Posterior cingulate gyrus (tissue), 11 donors: ENCODE measurements around the gene SRRM2.
A peak's percentile ranks its signal among the peaks of the same experiment; 100 is the strongest.

Source experiments
- DNase-seq, 10 donors: peaks; one replicate each; pipeline versions ENCODE4 v3.0.0 to v3.0.0-alpha.2; 2020 to 2021; ENCODE audit warnings: mixed read lengths in 3 of 10
- intact Hi-C: fragments of 100-400 bp; cut with DNase I; formaldehyde crosslinking; loops from one replicate; pipeline ENCODE4 v1.15.1; 2023

Gene SRRM2

DNA sequence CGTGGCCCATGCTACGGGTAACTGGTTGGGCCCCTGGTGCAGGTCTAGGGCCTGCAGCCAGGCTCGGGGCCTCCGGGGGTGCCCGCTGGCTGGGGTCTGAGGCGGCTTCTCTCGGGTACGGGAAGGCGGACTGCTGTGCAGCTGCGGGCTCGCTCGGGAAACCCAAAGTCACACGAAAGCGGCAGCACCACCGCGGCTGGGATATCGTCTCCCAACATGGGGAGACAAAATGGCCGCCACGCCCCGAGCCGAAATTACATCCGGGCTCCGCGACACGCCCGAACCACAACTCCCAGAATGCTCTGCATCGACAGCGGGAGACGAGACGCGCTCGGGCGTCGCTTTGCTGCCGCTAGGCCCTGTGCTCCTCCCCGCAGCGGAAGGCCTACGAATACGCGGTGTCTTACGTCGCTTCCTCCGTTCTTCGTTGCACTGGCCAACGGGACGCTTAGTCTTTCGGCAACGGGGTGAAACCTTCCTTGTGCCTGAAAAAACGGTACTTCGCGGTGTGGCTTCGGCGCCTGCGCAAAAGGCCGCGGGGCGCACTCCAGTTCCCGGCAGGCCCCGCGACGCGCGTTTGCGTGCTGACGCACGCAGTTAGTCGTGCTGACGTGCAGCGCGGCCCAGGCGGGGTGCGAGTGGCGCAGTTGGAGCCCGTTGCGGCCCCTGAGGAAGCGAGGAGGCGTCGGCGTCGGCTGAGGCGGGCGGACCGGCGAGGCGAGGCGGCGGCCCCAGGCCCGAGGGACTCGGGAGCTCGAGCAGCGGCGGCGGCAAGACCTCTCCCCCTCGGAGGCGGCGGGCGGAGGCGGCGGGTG, at the start of gene SRRM2:
Gene SRRM2 (plus strand): TSS at position 604 of the 815 bp plus-strand sequence. CDS start 3,727 bp downstream, outside the sequence.
- intact Hi-C loops = loop anchor here (1.0 to 5.0 kb wide), 2 partner anchors 25 to 60 kb away; partner anchors contain the start of gene ELOB
- peak; percentile 84 to 98 (median 92) for DNase-seq

DNA sequence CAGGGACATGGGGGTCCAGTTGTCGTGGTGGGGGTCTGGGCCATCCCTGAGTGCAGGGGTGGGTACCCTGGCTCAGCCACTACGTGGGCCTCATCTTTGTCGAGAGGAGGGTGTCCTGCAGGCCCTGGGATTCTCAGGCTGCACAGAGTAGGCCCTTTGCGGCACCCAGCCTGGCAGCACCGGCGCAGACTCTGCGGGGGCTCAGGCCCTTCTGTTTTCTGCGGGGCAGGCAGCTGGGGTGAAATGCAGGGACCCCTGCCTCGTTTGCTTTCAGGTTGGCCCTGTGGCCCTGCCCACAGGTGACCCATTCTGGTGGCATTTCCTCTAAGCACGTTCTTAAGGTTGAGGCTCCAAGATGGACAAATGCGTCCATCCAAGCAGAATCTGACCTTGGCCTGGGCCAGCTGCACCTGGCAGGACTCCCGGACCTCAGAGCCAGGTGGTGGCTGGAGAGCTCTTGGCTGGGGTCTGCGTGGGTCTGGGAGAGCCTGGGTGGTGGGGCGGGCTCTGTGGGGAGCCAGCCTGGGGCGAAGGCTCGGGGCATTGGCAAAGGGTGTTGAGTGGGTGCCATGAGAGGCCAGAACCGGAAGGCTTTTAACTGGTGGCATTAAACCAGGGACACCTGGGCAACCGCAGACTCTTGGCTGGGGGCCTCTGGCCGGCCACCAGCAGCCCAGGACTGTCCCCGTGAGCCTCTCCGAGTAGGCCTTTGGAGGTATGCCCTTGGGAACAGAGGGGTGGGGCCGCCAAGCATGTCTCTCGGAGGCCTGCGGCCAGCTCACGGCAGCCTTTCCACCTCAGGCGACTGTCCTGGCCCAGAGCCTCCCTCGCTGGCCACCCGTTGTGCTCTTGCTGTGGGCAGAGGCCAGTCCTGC, 49.3 kb upstream of the SRRM2 start:
- DNase-seq = peak in 4 of 10 donors; percentile 30 to 86 (median 78)
- intact Hi-C loops = no loop called here

DNA sequence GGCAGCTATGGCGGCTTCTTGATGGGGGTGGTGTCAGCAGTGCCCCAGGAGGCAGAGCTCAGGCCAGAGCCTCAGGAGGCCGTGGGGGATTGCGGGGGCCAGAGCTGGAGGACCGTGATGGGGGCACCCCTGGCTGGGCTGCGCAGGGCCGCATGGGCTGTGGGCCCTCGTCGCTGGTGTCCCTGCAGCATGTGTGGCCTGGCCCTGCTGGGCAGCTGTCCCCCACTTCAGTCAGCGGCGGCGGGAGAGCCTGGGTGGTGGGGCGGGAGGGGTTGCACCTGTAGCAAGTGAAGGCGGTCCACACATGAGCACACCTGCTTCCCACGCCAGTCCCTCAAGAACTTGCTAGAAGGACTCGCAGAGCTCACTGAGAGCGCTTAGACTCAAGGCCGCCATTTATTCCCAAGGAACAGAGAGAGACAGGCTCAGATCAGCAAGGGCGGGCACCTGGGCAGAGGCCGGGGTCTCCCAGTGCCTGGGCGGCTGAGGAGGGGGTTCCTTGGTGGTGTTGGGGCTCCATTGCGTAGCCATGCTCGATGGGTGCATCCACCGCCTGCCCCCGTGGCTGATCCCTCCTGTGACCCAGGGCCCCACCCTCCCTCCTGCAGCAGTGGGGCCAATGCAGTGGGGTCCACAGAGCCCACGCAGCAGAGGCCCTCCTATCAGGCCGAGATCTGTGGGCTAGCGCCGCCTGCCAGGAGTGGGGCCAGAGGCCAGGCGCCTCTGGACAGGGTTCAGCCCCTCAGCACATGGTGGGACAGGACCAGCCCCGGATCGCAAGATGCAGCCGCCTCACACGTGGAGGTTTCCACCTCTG, 48.1 kb upstream of the SRRM2 start:
- DNase-seq = peak in 1 of 10 donors; percentile 76
- intact Hi-C loops = no loop called here

DNA sequence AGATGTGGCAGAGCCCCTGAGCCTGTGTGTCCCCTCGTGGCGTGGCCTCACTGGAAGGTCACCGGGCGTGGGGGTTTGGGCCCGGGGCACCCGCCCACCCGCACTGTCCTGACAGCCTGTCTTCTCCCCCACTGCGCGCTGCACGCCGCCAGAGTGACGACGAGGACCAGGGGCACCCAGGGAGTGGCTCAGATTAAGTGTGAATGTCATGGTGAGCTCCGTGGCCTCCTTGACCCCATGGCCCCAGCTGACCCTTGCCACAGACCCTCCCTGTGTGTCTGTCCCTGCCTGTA, 47.5 kb upstream of the SRRM2 start:
- intact Hi-C loops = no loop called here
- peak in 1 of 10 donors; percentile 82 for DNase-seq

DNA sequence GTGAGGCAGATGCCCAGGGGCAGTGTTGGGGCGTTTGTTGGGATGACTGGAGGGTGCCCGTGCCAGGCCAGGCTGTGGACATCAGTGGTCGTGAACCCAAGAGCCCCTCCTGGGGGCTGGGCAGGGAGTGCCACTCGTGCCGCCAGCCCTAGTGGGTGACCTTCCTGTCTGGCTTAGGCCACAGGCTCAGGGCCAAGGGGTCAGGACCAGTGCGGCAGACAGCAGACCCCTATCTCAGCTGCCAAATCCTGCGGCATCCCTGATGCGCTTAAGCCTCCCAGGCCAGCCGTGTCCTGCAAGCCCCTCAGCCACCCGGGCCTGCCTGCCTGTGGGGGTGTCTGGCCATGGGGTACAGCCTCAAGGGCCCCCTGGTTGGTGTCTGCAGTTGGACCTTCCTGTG, 47.1 kb upstream of the SRRM2 start:
- DNase-seq = peak in 1 of 10 donors; percentile 77
- intact Hi-C loops = no loop called here

DNA sequence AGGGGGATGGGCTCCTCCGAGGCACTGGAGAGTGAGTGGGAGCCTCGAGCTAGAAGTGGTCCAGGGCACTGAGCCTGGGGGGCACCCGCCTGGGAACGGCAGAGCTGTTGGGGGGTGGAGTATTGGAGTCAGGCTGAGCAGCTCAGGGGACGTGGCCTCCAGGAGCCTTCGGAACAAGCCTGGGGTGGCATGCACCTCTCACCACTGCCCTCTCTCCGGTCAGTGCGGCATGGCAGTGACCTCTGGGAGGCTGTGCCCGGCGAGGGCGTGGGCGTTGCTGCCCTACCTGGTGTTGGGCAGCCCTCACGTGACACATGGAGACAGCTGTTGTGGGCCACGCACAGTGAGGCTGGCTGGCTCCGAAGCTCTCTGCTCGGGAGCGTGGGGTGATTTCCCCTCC, 46.4 kb upstream of the SRRM2 start:
- peak in 1 of 10 donors; percentile 80 for DNase-seq
- intact Hi-C loops = no loop called here

DNA sequence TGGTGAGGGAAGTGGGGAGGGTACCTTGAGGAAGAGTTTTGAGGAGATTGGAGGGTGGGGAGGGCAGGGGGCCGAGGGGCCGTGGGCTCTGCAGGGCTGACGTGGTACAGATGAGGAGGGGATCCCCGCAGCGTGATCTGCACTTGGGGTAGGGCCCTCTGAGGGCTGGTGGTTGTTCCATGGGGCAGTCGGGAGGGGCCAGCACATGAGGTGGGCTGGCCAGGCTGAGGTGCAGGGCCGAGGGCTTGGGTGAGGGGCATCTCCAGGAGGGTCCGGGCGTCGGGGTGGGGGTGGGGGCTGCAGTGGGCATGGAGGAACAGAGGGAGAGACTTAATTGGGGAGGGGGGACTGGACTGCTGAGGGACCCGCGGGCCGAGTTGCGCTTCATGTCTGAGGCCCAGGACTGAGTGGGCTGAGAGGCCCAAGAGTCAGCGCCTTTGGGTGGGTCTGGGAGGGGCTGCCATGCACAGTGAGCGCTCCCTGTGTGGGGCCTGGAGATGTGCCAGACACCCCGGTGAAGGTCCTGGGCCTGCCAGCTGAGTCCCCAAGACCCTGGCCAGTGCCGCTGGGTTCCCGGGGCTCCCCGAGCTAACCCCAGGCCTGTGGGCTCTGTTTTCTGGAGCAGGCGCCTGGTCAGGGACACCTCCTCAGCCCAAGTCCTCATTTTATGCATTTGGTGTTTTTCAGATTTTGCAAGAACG, 45.7 kb upstream of the SRRM2 start:
- intact Hi-C loops = no loop called here
- DNase-seq = peak in 1 of 10 donors; percentile 86

DNA sequence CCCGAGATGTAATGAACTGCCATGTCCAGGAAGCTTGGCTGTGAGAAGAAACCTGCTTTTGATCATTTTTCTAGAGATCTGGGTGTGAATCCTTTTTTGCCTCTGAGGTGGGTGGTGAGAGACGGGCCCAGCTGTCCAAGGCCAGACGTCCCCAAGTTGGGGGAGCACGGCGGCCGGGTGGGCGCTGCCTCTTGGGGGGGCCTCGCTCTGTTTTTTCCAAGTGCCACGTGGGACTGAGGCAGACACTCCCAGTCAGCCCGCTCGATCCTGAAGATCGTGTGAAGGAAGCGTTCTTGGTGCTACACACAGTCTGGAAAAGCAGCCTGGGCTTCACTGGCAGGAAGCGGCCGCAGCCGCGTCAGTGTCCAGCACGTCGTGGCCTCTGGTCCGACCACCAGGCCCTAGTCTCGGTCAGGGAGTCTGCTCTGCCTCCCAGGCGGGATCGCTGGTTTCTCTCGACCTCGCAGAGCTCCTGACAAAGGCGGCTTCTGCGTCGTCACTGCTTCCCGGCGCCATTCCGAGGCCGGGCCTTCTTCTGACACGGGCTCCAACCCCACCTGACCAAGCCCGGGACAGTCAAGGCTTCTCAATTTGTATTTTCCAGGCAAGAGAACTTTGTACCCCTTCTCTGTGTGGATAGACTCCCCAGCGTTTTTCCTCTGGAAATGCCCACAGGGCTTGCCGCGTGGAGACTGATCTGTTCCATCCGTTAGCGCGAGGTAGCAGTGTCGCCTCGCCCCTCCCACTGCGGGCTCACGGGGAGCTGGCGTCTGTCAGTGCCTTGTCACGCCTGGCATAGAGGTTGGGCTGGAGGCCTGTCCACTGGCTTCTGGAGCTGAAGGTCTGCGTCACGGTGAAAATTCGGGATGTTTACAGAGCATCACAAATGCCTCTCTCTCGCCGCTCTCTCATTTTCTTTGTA, 44.8 kb upstream of the SRRM2 start:
- DNase-seq = peak in 3 of 10 donors; percentile 28 to 88 (median 85)
- intact Hi-C loops = no loop called here

DNA sequence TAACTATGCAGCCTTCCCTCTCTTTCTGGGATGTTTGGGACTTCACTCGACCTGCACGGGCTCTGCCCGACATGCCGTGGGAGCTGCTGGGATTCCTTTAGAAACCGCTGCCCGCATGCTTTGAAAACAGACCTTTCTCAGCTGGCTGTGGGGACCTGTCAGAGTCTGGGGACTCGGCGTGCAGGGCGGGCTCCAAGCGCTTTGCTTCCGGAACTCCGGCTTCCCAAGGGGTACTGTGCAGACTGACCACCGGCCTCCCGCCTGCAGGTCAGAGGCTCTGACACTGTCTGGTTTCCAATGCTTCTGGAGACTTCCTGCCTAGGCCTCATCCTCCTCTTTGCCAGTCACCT, 44.2 kb upstream of the SRRM2 start:
- DNase-seq = no peak
- intact Hi-C loops = no loop called here

DNA sequence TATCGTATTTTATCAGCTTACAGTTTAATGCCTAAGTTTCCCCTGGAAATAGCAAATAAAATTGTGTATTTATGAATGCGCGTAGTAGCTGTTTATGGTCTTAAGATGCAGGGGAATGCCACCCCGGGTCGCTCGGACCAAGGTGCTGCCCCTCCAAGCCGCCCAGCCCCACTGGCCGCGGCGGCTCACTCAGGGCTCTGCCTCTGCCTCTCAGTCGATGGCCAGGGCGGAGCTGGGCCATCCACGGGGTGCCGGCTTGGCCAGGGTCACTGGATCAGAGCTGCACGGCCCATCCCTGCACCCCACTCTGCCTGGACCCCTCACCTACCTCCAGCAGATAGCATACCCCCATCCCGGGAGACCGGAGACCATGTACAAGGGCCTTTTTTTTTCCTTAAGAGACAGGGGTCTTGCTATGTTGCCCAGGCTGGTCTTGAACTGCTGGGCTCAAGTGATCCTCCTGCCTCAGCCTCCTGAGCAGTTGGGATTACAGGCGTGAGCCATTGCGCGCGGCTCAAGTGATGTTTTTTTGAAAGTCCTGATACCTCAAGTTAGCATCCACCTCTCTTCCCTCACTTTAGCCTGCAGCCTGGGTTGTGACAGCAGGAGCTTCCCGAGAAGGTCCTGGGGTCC, 43.4 kb upstream of the SRRM2 start:
- intact Hi-C loops = no loop called here
- peak in 1 of 10 donors; percentile 72 for DNase-seq

DNA sequence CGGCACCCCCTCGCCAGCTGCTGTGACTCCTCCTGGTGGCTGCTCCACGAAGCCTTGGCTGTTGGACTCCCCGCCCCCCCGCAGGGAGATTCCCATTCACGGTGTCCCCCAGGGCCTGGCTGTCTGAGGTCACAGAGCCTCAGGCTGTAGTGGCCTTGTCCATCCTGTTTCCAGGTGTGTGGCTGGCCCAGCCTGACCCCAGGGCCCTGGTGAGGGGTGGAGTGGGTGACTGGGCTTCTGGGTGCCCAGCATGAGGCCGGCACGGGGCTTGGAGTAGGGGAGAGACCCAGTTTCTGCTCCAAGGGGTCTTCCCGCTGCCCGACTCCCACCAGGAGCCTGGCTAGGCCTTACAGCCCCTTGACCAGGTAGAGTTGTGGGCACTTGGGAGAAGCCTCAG, 42.9 kb upstream of the SRRM2 start:
- peak in 1 of 10 donors; percentile 61 for DNase-seq
- intact Hi-C loops = no loop called here

DNA sequence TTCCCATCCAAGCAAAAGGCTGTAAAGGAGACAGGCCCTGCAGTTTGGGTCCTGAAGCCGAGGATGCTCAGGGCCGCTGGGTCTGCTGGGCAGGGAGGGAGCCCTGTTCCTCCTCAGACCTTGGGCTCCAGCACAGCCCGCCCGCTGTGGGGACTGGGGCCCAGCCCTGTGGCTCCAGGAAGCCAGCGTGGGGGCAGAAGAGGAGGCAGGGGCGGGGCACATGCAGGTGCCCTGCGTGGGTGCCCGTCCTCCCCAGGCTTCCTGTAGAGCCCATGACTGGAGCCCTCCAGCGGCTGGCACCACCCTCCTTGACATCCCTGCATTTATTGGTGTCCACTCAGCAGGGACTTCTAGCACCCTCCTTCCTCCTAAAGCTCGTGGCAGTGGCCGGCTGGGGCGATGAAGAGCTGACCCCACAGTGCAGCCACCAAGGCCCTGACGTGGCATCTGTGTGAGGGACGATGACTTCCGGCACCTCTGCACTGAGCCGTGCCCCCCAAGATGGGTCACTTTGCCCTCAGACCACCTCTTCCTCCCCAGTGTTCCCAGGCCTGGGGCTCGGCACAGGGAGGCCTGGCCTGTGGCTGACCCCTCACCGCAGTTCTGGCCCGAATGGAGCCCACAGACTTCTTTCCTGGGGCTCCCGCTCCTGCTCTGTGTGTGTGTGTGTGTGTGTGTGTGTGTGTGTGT, 42.3 kb upstream of the SRRM2 start:
- intact Hi-C loops = no loop called here
- peak in 1 of 10 donors; percentile 83 for DNase-seq

DNA sequence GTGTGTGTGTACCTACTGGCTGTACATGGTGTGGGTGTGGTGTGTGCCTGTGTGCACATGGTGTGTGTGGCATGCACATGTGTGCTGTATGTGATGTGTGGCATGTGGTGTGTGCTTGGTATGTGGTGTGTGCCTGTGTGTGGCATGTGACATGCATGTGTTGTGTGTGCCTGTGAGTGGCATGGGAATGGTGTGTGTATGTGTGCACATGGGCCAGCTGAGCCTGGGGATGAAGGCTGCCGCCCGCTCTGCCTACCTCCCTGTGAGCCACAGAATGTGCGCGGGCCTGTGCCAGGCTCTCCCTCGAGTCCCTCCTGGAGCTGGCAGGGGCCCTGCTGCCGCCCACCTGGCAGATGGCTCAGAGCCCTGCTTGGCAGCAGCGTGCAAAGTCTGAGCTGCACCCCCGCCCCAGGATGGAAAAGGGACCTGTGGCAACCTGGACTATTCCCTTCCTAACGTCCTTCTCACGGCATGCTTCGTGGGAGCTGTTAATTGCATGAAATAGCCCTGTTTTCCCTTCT, 41.7 kb upstream of the SRRM2 start:
- intact Hi-C loops = no loop called here
- peak; percentile 27 to 97 (median 81) for DNase-seq

DNA sequence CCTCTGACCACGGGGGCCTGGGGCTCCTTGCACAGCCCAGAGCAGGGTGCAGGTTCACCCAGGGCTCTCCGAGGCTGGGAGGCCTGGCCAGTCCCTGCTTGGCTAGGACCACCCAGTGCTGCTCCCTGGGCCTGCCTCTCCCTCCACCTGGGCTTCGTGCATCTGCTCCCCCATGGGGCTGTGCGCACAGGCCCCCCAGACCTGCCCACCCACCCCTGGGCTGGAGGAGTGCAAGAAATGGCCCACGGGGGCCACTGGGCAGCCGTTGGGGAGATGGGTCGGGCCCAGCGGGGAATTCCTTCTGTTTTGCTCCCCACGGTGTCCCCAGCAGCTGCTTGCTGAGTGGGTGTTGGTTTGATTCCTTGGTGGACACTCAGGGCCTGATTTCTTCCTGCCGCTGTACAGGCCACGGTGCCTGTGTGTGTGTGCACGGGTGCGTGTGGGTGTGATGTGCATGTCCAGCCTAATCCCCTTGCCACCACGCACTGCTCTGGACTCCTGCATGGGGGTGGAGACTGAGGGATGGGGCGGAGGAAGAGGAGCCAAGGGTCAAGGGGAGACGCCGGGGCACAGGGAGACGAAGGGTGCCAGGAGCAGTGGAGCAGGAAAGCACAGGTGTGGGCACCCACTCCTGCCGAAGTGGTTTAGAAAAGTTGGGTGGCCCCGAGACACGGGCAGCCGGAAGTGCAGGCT, 40.9 kb upstream of the SRRM2 start:
- DNase-seq = peak in 1 of 10 donors; percentile 82
- intact Hi-C loops = no loop called here

DNA sequence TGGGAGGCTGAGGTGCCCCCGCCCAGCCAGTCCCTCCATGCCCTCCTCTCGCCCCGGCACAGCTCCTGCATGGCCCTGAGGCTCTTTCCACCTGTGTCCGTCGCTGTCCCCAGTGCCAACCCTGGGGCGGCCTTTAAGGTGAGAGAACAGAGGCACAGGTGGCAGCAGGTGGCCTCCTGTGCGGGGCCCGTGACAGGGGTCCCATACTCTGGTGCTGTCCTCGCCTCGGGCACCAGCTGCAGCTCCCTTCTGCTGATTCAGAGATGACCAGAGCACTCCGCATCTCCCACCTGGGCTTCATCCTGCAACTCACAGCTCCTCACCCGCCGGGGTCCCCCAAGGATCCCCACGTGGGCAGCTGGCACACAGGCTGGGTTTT, 40.4 kb upstream of the SRRM2 start:
- intact Hi-C loops = no loop called here

DNA sequence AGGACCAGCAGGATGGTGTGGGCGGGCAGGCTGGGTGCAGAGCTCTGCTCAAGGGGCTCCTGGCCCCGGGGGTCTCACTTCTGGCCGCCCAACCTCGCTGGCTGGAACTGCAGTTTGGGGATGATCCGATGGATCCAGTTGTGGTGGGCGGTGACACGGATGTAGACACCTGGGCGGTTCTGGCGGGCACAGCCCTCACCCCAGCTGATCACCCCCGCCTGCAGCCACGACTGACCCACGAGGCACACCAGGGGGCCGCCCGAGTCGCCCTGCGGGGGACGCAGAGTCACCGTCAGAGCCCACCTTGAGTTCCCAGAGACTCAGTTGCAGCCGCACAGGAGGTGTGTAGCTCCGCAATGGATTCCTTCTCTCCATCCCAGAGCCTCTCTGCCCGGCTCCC, 39.9 kb upstream of the SRRM2 start:
- DNase-seq = peak in 1 of 10 donors; percentile 72

More for the DNA sequence above, 40.4 kb upstream of the SRRM2 start:
- DNase-seq = peak in 1 of 10 donors; percentile 79

DNA sequence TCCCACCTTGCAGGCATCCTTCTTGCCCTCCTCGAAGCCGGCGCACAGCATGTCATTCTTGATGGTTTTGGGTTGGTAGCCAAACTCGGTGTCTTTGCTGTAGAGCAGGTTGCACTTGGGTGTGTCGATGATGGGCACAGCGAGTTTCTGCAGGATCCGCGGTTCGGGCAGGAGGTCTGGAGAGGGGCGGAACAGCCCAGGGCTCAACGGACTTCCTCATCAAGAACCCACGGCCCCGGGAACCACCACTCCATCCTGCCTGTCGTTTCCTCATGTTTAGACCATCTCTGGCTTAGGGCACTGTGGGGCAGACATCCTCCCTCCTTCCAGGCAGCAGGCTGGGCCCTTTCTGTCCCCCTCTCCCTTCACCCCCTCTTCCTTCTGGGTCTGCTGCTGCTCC, 38.9 kb upstream of the SRRM2 start:
- intact Hi-C loops = no loop called here

More for the DNA sequence above, 39.9 kb upstream of the SRRM2 start:
- intact Hi-C loops = no loop called here

More for the DNA sequence above, 38.9 kb upstream of the SRRM2 start:
- DNase-seq = peak in 1 of 10 donors; percentile 78
